Parathyroid adenoma (tissue), 2 donors: ENCODE data around the gene ELOVL3.

Experiments
- H2AFZ ChIP-seq: fragments of 300-600 bp; sonication (generic); one replicate; pipeline ENCODE4 v1.7.0; 2017; ENCODE audit warnings: antibody characterized with exemption, mild to moderate bottlenecking
- H3K27ac ChIP-seq: fragments of 300-600 bp; sonication (generic); one replicate; pipeline ENCODE4 v1.7.0; 2017
- H3K27me3 ChIP-seq: fragments of 300-600 bp; sonication (generic); one replicate; pipeline ENCODE4 v1.7.0; 2017; ENCODE audit warnings: low read length; ENCODE audit not compliant: control insufficient read depth, insufficient read depth
- H3K36me3 ChIP-seq: fragments of 300-600 bp; sonication (generic); one replicate; pipeline ENCODE4 v1.7.0; 2017; ENCODE audit warnings: low read length; ENCODE audit not compliant: control insufficient read depth, insufficient read depth
- H3K4me1 ChIP-seq: fragments of 300-600 bp; sonication (generic); one replicate; pipeline ENCODE4 v1.7.0; 2017; ENCODE audit warnings: control low read depth
- H3K4me2 ChIP-seq: fragments of 300-600 bp; sonication (generic); one replicate; pipeline ENCODE4 v1.7.0; 2017; ENCODE audit warnings: low read length
- H3K4me3 ChIP-seq: fragments of 300-600 bp; sonication (generic); one replicate; pipeline ENCODE4 v1.7.0; 2017; ENCODE audit warnings: low read depth, low read length
- H3K79me2 ChIP-seq: fragments of 300-600 bp; sonication (generic); one replicate; pipeline ENCODE4 v1.7.0; 2017; ENCODE audit warnings: control low read depth
- H3K9ac ChIP-seq: fragments of 300-600 bp; sonication (generic); one replicate; pipeline ENCODE4 v1.7.0; 2017; ENCODE audit warnings: mild to moderate bottlenecking
- H3K9me3 ChIP-seq: fragments of 300-600 bp; sonication (generic); one replicate; pipeline ENCODE4 v1.7.0; 2017; ENCODE audit warnings: low read length; ENCODE audit not compliant: control insufficient read depth
- CTCF ChIP-seq: fragments of 300-600 bp; sonication (generic); IDR thresholded peaks from one replicate; pipeline ENCODE4 v1.7.0; 2017; ENCODE audit warnings: antibody characterized with exemption, mild to moderate bottlenecking
- donor health status: primary hyperparathyroidism.

ELOVL3 gene

GRCh38 chr10:102225646-102226541, at the start of gene ELOVL3:
ELOVL3 (plus strand) TSS chr10:102226299; CDS start chr10:102226549, 250 bp downstream.
- H3K27ac ChIP-seq = peak within 1 kb of the TSS; percentile 50
- H3K4me3 ChIP-seq = peak within 1 kb of the TSS; percentile 29
- no peaks in the 10 kb centered on the region for H3K9me3 ChIP-seq
- H3K79me2 ChIP-seq = no peaks in the 10 kb centered on the region
- no peak for TF ChIP-seq CTCF
- H3K4me1 ChIP-seq = peaks cover 6% of the 10 kb centered on the region
- no peak within 1 kb of the TSS for H3K9ac ChIP-seq
- no peaks in the 10 kb centered on the region for H3K27me3 ChIP-seq
- peak within 1 kb of the TSS; percentile 59 for H3K4me2 ChIP-seq
- peak within 1 kb of the TSS; percentile 60 for H2AFZ ChIP-seq
- H3K36me3 ChIP-seq = no peaks in the 10 kb centered on the region

- Histone ChIP-seq H3K36me3 (no peaks in the 10 kb centered on the region), H3K9me3 (no peaks in the 10 kb centered on the region), H2AFZ (no peak overlapping the region), H3K4me3 (no peak overlapping the region), H3K27ac (no peak overlapping the region), H3K4me1 (no peaks in the 10 kb centered on the region), H3K79me2 (no peaks in the 10 kb centered on the region), H3K27me3 (no peaks in the 10 kb centered on the region), H3K4me2 (no peak overlapping the region), H3K9ac (no peak overlapping the region)
- no peak for TF ChIP-seq CTCF
Observed at GRCh38 chr10:102184606-102185005, 41.5 kb upstream of the ELOVL3 start.

- Histone ChIP-seq H3K79me2 (no peaks in the 10 kb centered on the region), H2AFZ (no peak overlapping the region), H3K27me3 (no peaks in the 10 kb centered on the region), H3K4me3 (no peak overlapping the region), H3K4me2 (no peak overlapping the region), H3K36me3 (no peaks in the 10 kb centered on the region), H3K9ac (no peak overlapping the region), H3K4me1 (no peaks in the 10 kb centered on the region), H3K9me3 (no peaks in the 10 kb centered on the region), H3K27ac (no peak overlapping the region)
- no peak for TF ChIP-seq CTCF
Observed at GRCh38 chr10:102185272-102185671, 40.8 kb upstream of the ELOVL3 start.

GRCh38 chr10:102185811-102186527, 40.1 kb upstream of the ELOVL3 start:
- Histone ChIP-seq H3K36me3 (no peaks in the 10 kb centered on the region), H3K4me2 (no peak overlapping the region), H3K79me2 (no peaks in the 10 kb centered on the region), H3K4me3 (no peak overlapping the region), H3K9ac (no peak overlapping the region), H3K27me3 (no peaks in the 10 kb centered on the region), H3K27ac (no peak overlapping the region), H3K9me3 (no peaks in the 10 kb centered on the region), H2AFZ (no peak overlapping the region), H3K4me1 (no peaks in the 10 kb centered on the region)
- TF ChIP-seq CTCF = no peak
